IPS DF 4.7 (cell line): ENCODE data around the gene ETS1.

Experiments
- DNase-seq: peaks from one replicate; pipeline ENCODE4 v3.0.0-alpha.2; 2013; ENCODE audit warnings: low spot score; ENCODE audit errors: extremely low read depth

ETS1 gene

GRCh38 chr11:128568166-128568778 is 19.1 kb downstream of the ETS1 start:
- no peak for DNase-seq

GRCh38 chr11:128567130-128567529 is 20.2 kb downstream of the ETS1 start:
- DNase-seq = no peak

GRCh38 chr11:128565881-128566280 is 21.5 kb downstream of the ETS1 start:
- DNase-seq = no peak

GRCh38 chr11:128564642-128565245 is 22.6 kb downstream of the ETS1 start:
- DNase-seq = no peak

- DNase-seq = no peak
These were observed 23.3 kb downstream of the ETS1 start for GRCh38 chr11:128563942-128564641.

GRCh38 chr11:128563308-128563707 is 24.1 kb downstream of the ETS1 start:
- DNase-seq = no peak

- DNase-seq = no peak
These were observed 27.8 kb downstream of the ETS1 start for GRCh38 chr11:128559496-128560103.

GRCh38 chr11:128555606-128556005 is 31.8 kb downstream of the ETS1 start:
- DNase-seq = no peak

- DNase-seq = no peak
These were observed 33.5 kb downstream of the ETS1 start for GRCh38 chr11:128553662-128554362.

GRCh38 chr11:128552783-128553661 is 34.3 kb downstream of the ETS1 start:
- DNase-seq = no peak

GRCh38 chr11:128551611-128552335 is 35.6 kb downstream of the ETS1 start:
- no peak for DNase-seq

GRCh38 chr11:128551058-128551457 is 36.3 kb downstream of the ETS1 start:
- DNase-seq = no peak

- DNase-seq = no peak
These were observed 37.0 kb downstream of the ETS1 start for GRCh38 chr11:128550261-128550821.

GRCh38 chr11:128549256-128549944 is 38.0 kb downstream of the ETS1 start:
- DNase-seq = no peak

GRCh38 chr11:128548649-128549255 is 38.6 kb downstream of the ETS1 start:
- DNase-seq = no peak

- no peak for DNase-seq
These were observed 39.3 kb downstream of the ETS1 start for GRCh38 chr11:128547946-128548648.

GRCh38 chr11:128546916-128547315 is 40.4 kb downstream of the ETS1 start:
- DNase-seq = no peak

- DNase-seq = no peak
These were observed 42.8 kb downstream of the ETS1 start for GRCh38 chr11:128544471-128545051.
